ENCODE data around the gene RAB30. TPM values are rescaled to one million over a fixed set of nuclear protein-coding genes. Genes with fewer than 3 reads are reported as not detected.

Gene RAB30
- total and polyA plus RNA-seq, 9 donors: 6.8 to 30.4 (median 22.7) TPM

DNA sequence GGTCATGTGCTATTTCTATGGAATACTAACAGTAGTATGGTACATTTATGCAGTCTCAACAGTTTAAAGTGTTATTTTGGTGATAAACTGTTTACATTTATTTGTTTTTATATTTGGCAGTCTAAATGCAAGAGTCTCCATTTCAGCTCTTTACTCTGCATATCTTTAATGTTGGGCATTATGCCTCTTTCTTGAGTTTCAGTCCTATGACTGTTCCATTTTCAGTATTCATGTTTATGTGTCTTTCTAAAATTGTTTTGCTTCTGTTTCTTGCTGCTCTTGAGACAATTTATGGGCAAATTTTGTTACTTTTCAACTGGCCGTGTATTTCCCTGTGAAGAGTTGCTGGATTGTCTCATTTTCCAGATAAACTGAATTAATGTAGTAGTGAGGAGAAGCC is 6.6 kb upstream of the RAB30 start:
- TF ChIP-seq CTCF (IDR thresholded peaks at IDR 0.05) (no peak), EP300 (IDR thresholded peaks at IDR 0.05) (no peak), POLR2A (IDR thresholded peaks at IDR 0.05) (no peak)
- Histone ChIP-seq H3K27me3 (no peaks in the 10 kb centered on the region), H3K36me3 (no peaks in the 10 kb centered on the region), H3K4me3 (no peak overlapping the region), H3K9me3 (no peaks in the 10 kb centered on the region), H3K4me1 (ENCODE audit: insufficient read depth) (no peaks in the 10 kb centered on the region), H3K27ac (no peak overlapping the region)
- intact Hi-C loops (cut with DNase I): loop anchor here in 1 of 4 donors (10.0 kb wide), 1 partner anchor 73 kb away; no protein-coding TSS in a partner anchor
- DNase-seq: no peak
- whole genome bisulfite sequencing, 3 donors: 24 to 27% (median 24%) methylated on average over 1 of the region's 1 CpG

DNA sequence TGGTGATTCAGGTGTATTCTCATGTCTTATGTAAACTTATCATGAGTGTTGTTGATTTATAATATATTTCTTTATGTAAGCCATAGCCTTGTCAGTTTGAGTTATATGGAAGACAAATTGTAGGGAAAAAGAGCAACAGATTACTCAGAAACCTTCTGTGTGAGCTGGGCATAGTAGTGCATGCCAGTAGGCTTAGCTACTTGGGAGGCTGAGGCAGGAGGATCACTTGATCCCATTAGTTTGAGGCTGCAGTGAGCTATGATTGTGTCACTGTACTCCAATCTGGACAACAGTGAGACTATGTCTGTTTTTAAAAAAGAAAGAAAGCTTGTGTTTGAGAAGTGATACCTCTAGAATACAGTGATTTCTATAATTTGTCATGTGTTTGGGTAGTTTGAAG is 2.2 kb upstream of the RAB30 start:
- Histone ChIP-seq H3K27ac (no peak overlapping the region), H3K4me1 (ENCODE audit: insufficient read depth) (peaks cover 7% of the 10 kb centered on the region), H3K36me3 (no peaks in the 10 kb centered on the region), H3K9me3 (no peaks in the 10 kb centered on the region), H3K4me3 (no peak overlapping the region), H3K27me3 (no peaks in the 10 kb centered on the region)
- DNase-seq: no peak
- intact Hi-C loops (cut with DNase I): loop anchor here in 3 of 4 donors (2.0 to 10.0 kb wide), 6 partner anchors 37 to 173 kb away; partner anchors contain the start of genes PCF11 (in 2 of the 3), DDIAS (in 1 of the 3) and PRCP (in 1 of the 3)
- no peak for TF ChIP-seq POLR2A (IDR thresholded peaks at IDR 0.05)
- TF ChIP-seq EP300 (IDR thresholded peaks at IDR 0.05): no peak
- no peak for TF ChIP-seq CTCF (IDR thresholded peaks at IDR 0.05)

DNA sequence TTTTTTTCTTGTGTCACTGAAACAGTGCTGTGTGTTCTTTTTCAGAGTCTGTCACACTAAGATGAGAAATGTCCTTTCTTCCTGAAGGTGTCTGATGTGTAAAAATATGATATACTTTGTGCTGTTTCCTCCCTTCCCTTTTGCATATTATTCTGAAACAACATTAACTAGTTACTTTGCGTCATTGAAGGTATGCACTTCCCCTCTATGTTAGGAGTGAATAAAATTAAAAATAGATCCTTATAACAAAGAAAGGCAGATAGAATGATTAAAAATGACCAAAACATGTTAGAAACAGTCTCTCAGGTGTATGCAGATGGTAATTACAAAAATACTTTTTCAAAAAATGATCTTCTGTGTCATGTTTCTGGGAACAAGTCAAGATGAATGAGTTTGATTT is 1.6 kb upstream of the RAB30 start:
- TF ChIP-seq CTCF (IDR thresholded peaks at IDR 0.05): no peak
- TF ChIP-seq POLR2A (IDR thresholded peaks at IDR 0.05): no peak
- Histone ChIP-seq H3K36me3 (no peaks in the 10 kb centered on the region), H3K4me1 (ENCODE audit: insufficient read depth) (peaks cover 7% of the 10 kb centered on the region), H3K4me3 (peak overlapping the region; percentile 57), H3K27ac (no peak overlapping the region), H3K9me3 (no peaks in the 10 kb centered on the region), H3K27me3 (no peaks in the 10 kb centered on the region)
- intact Hi-C loops (cut with DNase I): loop anchor here in 3 of 4 donors (2.0 to 10.0 kb wide), 6 partner anchors 36 to 172 kb away; partner anchors contain the start of genes PCF11 (in 2 of the 3), DDIAS (in 1 of the 3) and PRCP (in 1 of the 3)
- no peak for DNase-seq
- 81 to 90% (median 87%) methylated on average over 1 of the region's 1 CpG for WGBS, 3 donors

DNA sequence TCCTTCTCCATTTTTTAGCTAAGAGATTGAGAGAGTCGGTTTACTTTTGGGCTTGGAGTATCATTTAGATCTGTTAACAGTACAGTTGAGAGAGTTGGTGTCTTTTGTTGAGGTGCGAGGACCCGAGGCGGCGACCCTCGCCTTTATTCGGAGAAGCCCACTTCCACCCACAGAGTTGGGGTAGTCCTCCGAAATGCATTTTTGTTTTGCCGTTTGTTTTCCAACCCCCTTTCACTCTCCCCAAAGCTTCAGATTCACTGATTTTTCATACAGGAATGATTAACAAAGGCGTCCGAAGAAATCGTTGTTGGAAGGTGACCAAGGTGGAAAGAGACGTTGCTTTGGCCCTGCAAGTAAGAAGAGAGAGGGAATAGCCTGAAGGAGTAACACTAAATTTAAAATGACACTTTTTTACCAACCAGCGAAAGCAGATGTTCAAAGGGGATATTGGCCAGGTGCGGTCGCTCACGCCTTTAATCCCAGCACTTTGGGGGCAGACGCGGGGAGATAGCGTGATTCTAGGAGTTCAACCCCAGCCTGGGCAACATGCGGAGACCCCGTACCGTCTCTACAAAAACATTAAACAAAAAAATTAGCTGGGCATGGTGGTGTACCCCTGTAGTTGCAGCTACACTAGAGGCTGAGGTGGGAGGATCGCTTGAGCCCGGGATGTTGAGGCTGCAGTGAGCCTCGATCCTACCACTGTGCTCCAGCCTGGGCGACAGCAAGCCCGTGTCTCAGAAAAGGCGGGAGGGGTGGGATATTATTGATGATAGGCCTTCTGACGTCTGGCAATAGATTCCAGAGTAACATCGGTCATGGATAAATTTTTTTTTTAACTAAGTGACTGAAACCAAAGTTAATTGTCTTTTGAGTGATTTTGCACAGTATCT is 899 bp upstream of the RAB30 start:
- peaks cover 7% of the 10 kb centered on the region for H3K4me1 ChIP-seq (ENCODE audit: insufficient read depth)
- intact Hi-C loops (cut with DNase I): loop anchor here in 3 of 4 donors (2.0 to 10.0 kb wide), 6 partner anchors 35 to 172 kb away; partner anchors contain the start of genes PCF11 (in 2 of the 3), DDIAS (in 1 of the 3) and PRCP (in 1 of the 3)

More for the DNA sequence above, 899 bp upstream of the RAB30 start:
- Histone ChIP-seq H3K9me3 (no peaks in the 10 kb centered on the region), H3K27me3 (no peaks in the 10 kb centered on the region), H3K36me3 (no peaks in the 10 kb centered on the region), H3K27ac (peak overlapping the region; percentile 77 to 86), H3K4me3 (peak overlapping the region; percentile 57)
- TF ChIP-seq CTCF (IDR thresholded peaks at IDR 0.05): no peak
- no peak for TF ChIP-seq POLR2A (IDR thresholded peaks at IDR 0.05)
- TF ChIP-seq EP300 (IDR thresholded peaks at IDR 0.05): no peak
- no peak for DNase-seq
- WGBS, 3 donors: 6 to 10% (median 6%) methylated on average over 31 of the region's 31 CpGs
